Hepatocyte (in vitro differentiated cells): ENCODE measurements around the gene STIM1. TPM values are rescaled to one million over a fixed set of nuclear protein-coding genes. Genes with fewer than 3 reads are reported as not detected.
A peak's percentile ranks its signal among the peaks of the same experiment; 100 is the strongest.

Source experiments
- DNase-seq: peaks from one replicate; pipeline ENCODE4 v3.0.0-alpha.2; 2016; ENCODE audit warnings: low spot score
- H2AFZ ChIP-seq: fragments of 200-600 bp; sonication (generic); 2 replicates; pipeline ENCODE4 v1.6.0; 2016; ENCODE audit warnings: antibody characterized with exemption, mild to moderate bottlenecking
- H3K27ac ChIP-seq: fragments of 200-600 bp; sonication (generic); 2 replicates; pipeline ENCODE4 v1.5.1; 2016; ENCODE audit warnings: mild to moderate bottlenecking
- H3K27me3 ChIP-seq: fragments of 200-600 bp; sonication (generic); 2 replicates; pipeline ENCODE4 v1.6.1; 2016
- H3K36me3 ChIP-seq: fragments of 200-600 bp; sonication (generic); replicated peaks from 2 replicates; pipeline ENCODE4 v1.5.1; 2016; ENCODE audit warnings: low read depth; ENCODE audit not compliant: insufficient read depth
- H3K4me1 ChIP-seq: fragments of 200-600 bp; sonication (generic); 2 replicates; pipeline ENCODE4 v1.5.1; 2016; ENCODE audit warnings: mild to moderate bottlenecking, moderate library complexity; ENCODE audit not compliant: insufficient read depth
- H3K4me2 ChIP-seq: fragments of 200-600 bp; sonication (generic); 2 replicates; pipeline ENCODE4 v1.6.0; 2016
- H3K4me3 ChIP-seq: fragments of 200-600 bp; sonication (generic); 2 replicates; pipeline ENCODE4 v1.5.1; 2016; ENCODE audit warnings: mild to moderate bottlenecking
- H3K79me2 ChIP-seq: fragments of 200-600 bp; sonication (generic); 2 replicates; pipeline ENCODE4 v1.6.0; 2017; ENCODE audit warnings: mild to moderate bottlenecking
- H3K9me2 ChIP-seq: fragments of 200-600 bp; sonication (generic); replicated peaks from 2 replicates; pipeline ENCODE4 v1.6.0; 2017; ENCODE audit warnings: mild to moderate bottlenecking; ENCODE audit not compliant: insufficient read depth
- H3K9me3 ChIP-seq: fragments of 200-600 bp; sonication (generic); 2 replicates; pipeline ENCODE4 v1.5.1; 2016; ENCODE audit warnings: low read depth, mild to moderate bottlenecking
- H4K20me1 ChIP-seq: fragments of 200-600 bp; sonication (generic); 2 replicates; pipeline ENCODE4 v1.6.0; 2016; ENCODE audit warnings: mild to moderate bottlenecking; ENCODE audit not compliant: insufficient read depth, poor library complexity, severe bottlenecking
- EZH2 ChIP-seq: fragments of 200-600 bp; sonication (generic); IDR thresholded peaks from 2 replicates; pipeline ENCODE4 v1.6.1; 2016; ENCODE audit warnings: antibody characterized with exemption, mild to moderate bottlenecking, borderline replicate concordance
- EZH2phosphoT487 ChIP-seq: fragments of 200-600 bp; sonication (generic); IDR thresholded peaks from one replicate; pipeline ENCODE4 v1.6.1; 2018; ENCODE audit warnings: antibody characterized with exemption, mild to moderate bottlenecking, low read depth, moderate library complexity; ENCODE audit not compliant: unreplicated experiment, severe bottlenecking
- WGBS: methylation state at CpG from one replicate; pipeline ENCODE4 v1.1.6; 2016; ENCODE audit warnings: low lambda C conversion rate; ENCODE audit errors: missing lambda C conversion rate; 5-methylcytosine and 5-hydroxymethylcytosine counted together
- polyA plus RNA-seq: library from polyadenylated mRNA; unstranded; fragments of >200 nt; fragmentation: Nextera tagmentation; extraction: Ambion mirVana; gene quantifications from 2 replicates; pipeline ENCODE4 v1.2.1, GENCODE V29; 2016
- total RNA-seq: library from RNA; depleted of rRNA; stranded (reverse); fragments of >200 nt; gene quantifications from 2 replicates; pipeline ENCODE4 v1.2.3, GENCODE V29; 2014
- TF ChIP-seq, protein P1 (sequence below): fragments of 200-600 bp; sonication (generic); IDR thresholded peaks from 2 replicates; pipeline ENCODE4 v1.5.1; 2016; ENCODE audit warnings: antibody characterized with exemption, mild to moderate bottlenecking; ENCODE audit not compliant: poor library complexity

STIM1 gene
- total and polyA plus RNA-seq, 2 experiments from 2014 or later: 18.5 to 19.6 TPM

DNA sequence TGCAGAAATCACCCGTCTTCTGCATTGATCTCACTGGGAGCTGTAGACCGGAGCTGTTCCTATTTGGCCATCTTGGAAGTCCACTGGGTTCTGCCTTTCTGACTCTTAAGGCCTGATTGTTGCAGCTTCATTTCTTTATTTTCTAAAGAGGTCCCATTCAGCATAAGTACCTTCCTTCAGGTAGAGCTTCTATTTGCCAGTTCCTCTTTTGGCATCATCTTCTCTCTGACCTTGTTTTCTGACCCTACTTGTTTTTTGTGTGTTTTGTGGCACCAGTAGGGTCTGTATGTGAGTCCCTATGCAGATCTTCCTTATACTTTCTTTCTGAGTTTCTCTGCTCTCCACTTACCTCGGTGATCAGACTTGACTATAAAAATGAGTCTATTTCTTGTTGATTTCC, 161.7 kb downstream of the STIM1 start:
- H3K9me3 ChIP-seq: no peaks in the 10 kb centered on the region
- no peaks in the 10 kb centered on the region for H3K9me2 ChIP-seq
- no peak for TF ChIP-seq EZH2phosphoT487
- TF ChIP-seq, protein P1, sequence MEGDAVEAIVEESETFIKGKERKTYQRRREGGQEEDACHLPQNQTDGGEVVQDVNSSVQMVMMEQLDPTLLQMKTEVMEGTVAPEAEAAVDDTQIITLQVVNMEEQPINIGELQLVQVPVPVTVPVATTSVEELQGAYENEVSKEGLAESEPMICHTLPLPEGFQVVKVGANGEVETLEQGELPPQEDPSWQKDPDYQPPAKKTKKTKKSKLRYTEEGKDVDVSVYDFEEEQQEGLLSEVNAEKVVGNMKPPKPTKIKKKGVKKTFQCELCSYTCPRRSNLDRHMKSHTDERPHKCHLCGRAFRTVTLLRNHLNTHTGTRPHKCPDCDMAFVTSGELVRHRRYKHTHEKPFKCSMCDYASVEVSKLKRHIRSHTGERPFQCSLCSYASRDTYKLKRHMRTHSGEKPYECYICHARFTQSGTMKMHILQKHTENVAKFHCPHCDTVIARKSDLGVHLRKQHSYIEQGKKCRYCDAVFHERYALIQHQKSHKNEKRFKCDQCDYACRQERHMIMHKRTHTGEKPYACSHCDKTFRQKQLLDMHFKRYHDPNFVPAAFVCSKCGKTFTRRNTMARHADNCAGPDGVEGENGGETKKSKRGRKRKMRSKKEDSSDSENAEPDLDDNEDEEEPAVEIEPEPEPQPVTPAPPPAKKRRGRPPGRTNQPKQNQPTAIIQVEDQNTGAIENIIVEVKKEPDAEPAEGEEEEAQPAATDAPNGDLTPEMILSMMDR: no peak
- TF ChIP-seq EZH2: no peak
- peaks cover 8% of the 10 kb centered on the region for H3K79me2 ChIP-seq
- H3K36me3 ChIP-seq: no peaks in the 10 kb centered on the region
- no peak overlapping the region for H2AFZ ChIP-seq
- no peaks in the 10 kb centered on the region for H4K20me1 ChIP-seq
- H3K4me3 ChIP-seq: no peak overlapping the region
- no peak overlapping the region for H3K4me2 ChIP-seq
- peaks cover 10% of the 10 kb centered on the region for H3K4me1 ChIP-seq
- 99% methylated on average over 3 of the region's 3 CpGs for WGBS
- DNase-seq: no peak
- H3K27me3 ChIP-seq: no peaks in the 10 kb centered on the region
- no peak overlapping the region for H3K27ac ChIP-seq

DNA sequence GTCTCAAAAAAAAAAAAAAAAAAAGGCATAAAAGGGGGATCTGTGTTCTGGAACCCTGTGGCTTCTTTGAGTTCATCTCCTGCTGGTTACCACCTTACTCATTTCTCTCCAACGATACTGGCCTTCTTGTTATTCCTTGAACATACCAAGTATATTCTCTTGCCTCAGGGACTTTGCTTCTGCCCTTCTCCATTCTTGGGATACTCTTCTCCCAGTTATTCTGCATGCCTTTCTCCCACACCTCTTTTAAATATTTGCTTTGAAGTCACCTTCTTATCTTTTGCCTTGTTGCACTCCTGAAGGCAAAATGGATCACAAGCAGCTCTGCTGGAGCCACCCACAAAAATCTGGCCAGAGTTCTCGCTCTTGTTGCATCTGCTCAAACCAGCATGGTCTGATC, 163.2 kb downstream of the STIM1 start:
- H3K9me3 ChIP-seq: no peaks in the 10 kb centered on the region
- H3K27me3 ChIP-seq: no peaks in the 10 kb centered on the region
- no peaks in the 10 kb centered on the region for H3K9me2 ChIP-seq
- TF ChIP-seq EZH2phosphoT487 (no peak), EZH2 (no peak)
- TF ChIP-seq, protein P1: no peak
- H3K4me1 ChIP-seq: peaks cover 10% of the 10 kb centered on the region
- no peak overlapping the region for H3K27ac ChIP-seq
- no peak overlapping the region for H2AFZ ChIP-seq
- peaks cover 16% of the 10 kb centered on the region for H3K79me2 ChIP-seq
- no peaks in the 10 kb centered on the region for H4K20me1 ChIP-seq
- H3K36me3 ChIP-seq: no peaks in the 10 kb centered on the region
- DNase-seq: no peak
- 48% methylated on average over 2 of the region's 2 CpGs for WGBS
- H3K4me2 ChIP-seq: no peak overlapping the region
- no peak overlapping the region for H3K4me3 ChIP-seq

DNA sequence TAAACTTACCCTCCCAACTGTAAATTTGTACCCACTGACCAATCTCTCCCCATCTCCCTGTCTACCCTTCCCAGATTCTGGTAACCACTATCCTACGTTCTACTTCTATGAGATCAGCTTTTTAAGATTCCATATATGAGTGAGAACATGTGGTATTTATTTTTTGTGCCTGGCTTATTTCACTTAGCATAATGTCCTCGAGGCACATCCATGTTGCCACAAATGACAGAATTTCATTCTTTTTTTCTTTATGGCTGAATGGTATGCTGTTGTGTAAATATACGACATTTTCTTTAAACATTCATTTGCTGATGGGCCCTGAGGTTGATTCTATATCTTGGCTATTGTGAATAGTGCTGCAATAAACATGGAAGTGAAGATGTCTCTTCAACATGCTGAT, 164.4 kb downstream of the STIM1 start:
- Histone ChIP-seq H3K9me3 (no peaks in the 10 kb centered on the region), H3K79me2 (peaks cover 16% of the 10 kb centered on the region), H2AFZ (no peak overlapping the region), H3K4me3 (no peak overlapping the region), H4K20me1 (no peaks in the 10 kb centered on the region), H3K9me2 (no peaks in the 10 kb centered on the region), H3K27me3 (no peaks in the 10 kb centered on the region), H3K36me3 (no peaks in the 10 kb centered on the region), H3K4me2 (no peak overlapping the region), H3K27ac (peak overlapping the region; percentile 59), H3K4me1 (peaks cover 10% of the 10 kb centered on the region)
- no peak for DNase-seq
- WGBS: 48% methylated on average over 3 of the region's 3 CpGs
- no peak for TF ChIP-seq EZH2phosphoT487
- TF ChIP-seq, protein P1: no peak
- TF ChIP-seq EZH2: no peak

DNA sequence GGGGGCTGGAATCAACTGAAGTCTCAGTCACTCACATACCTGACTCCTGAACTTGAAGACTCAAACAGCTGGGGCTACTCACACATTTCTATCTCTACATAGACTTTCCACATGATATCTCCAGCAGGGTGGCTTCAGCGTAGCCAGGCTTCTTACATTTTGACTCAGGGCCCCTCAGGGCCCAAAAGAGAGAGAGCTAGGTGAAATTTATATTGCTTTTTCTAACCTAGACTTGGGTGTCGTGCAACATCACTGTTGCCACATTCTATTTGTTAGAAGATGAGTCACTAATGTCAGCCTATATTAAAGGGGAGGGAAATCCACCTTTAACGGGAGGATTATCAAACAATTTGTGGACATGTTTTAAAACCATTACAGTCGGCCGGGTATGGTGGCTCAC, 167.2 kb downstream of the STIM1 start:
- H3K4me3 ChIP-seq: no peak overlapping the region

More for the DNA sequence above, 167.2 kb downstream of the STIM1 start:
- peaks cover 22% of the 10 kb centered on the region for H3K4me1 ChIP-seq
- DNase-seq: no peak
- peaks cover 14% of the 10 kb centered on the region for H3K79me2 ChIP-seq
- TF ChIP-seq EZH2phosphoT487: no peak
- TF ChIP-seq, protein P1: no peak
- no peak for TF ChIP-seq EZH2
- H2AFZ ChIP-seq: no peak overlapping the region
- 89% methylated on average over 5 of the region's 5 CpGs for WGBS
- no peak overlapping the region for H3K27ac ChIP-seq
- no peaks in the 10 kb centered on the region for H4K20me1 ChIP-seq
- H3K4me2 ChIP-seq: no peak overlapping the region
- no peaks in the 10 kb centered on the region for H3K36me3 ChIP-seq
- H3K27me3 ChIP-seq: no peaks in the 10 kb centered on the region
- no peaks in the 10 kb centered on the region for H3K9me2 ChIP-seq
- H3K9me3 ChIP-seq: no peaks in the 10 kb centered on the region
